GM10266 (cell line): ENCODE data around the gene DHRS13.

ENCODE experiments used
- DNase-seq: peaks from one replicate; pipeline ENCODE4 v3.0.0; 2012; ENCODE audit errors: extremely low spot score
- TF ChIP-seq, protein P1 (sequence below): IDR thresholded peaks from 2 replicates; pipeline ENCODE4 v1.5.1; 2012; ENCODE audit warnings: mild to moderate bottlenecking, low read depth; ENCODE audit not compliant: control insufficient read depth, insufficient read depth; ENCODE audit errors: missing control alignments

DHRS13 gene

DNA sequence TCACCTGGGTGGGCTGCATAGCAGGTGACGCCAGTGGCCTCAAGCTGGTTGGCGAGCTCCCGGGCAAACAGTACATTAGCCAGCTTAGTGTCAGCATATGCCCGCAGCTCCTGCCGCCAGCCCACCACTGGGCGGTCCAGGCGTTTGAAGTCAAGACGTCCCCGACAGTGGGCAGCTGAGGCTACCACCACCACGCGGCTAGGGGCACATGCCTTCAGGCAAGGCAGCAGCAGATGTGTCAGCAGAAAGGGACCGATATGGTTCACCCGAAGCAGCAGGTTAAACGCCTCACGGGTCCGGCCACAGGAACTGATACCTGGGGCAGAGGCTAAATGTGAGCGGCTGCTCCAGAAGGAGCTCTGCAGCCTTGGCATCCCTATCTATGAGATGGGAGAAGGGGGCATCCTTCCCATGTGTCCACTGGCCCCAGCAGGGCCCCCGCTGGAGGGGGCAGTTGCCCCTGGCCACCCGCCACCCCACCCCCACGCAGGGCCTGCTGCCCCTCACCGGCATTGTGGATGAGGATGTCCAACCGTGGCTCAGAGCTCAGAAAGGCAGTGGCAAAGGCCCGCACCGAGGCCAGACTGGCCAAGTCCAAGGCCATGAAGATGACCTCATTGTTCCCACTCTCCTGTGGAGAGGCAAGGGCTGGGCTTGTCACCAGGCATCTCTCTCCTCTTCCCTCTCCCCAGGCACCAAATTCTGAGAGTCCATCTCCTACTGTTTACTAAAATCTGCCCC lies 1.7 kb downstream of the DHRS13 start:
- DNase-seq: no peak
- TF ChIP-seq, protein P1, sequence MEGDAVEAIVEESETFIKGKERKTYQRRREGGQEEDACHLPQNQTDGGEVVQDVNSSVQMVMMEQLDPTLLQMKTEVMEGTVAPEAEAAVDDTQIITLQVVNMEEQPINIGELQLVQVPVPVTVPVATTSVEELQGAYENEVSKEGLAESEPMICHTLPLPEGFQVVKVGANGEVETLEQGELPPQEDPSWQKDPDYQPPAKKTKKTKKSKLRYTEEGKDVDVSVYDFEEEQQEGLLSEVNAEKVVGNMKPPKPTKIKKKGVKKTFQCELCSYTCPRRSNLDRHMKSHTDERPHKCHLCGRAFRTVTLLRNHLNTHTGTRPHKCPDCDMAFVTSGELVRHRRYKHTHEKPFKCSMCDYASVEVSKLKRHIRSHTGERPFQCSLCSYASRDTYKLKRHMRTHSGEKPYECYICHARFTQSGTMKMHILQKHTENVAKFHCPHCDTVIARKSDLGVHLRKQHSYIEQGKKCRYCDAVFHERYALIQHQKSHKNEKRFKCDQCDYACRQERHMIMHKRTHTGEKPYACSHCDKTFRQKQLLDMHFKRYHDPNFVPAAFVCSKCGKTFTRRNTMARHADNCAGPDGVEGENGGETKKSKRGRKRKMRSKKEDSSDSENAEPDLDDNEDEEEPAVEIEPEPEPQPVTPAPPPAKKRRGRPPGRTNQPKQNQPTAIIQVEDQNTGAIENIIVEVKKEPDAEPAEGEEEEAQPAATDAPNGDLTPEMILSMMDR: no peak

DNA sequence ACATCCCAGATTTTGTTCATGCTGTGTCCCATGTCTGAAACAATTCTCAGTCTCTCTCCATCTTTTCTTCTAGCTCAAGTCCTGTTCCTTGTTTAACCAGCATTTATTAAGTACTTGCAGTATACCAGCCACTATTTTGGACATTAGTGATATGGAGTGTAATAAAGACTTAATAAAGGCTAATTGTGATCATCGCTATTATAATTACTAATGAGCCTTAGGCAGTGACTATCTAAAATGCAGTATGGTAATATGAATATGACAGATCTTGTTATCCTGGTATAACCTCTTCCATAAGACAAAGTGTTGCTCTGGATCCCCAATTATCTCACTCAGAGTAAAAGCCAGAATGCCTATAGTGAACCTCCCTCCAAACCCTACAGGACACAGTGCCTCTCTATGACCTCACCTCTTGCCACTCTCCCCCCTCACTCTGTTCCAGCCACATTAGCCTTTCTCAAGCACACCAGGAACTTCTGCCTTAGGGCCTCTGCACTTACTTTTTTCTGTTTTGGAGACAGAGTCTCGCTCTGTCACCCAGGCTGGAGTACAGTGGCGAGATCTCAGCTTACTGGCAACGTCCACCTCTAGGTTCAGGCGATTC lies 3.6 kb downstream of the DHRS13 start:
- TF ChIP-seq, protein P1: no peak
- no peak for DNase-seq

DNA sequence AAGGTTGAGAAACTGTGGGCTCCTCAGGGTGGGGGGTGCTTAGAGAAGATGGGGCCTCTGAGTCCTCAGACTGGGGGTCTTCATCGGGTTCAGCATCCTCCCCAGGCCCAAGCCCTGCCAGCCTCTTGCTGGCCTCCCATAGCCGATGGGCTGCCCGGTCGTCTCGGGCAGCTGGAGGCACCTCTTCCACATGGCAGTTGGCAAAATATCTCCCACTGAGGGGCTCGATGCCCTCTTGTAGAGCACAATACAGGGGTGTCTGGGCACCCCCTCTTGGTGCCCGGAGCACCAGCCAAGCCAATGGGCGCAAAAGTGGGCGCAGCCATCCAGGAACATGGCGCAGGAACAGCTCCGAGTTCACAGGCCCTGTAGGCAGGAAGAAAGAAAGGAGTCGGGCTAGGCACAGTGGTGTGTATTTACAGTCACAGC lies 4.3 kb downstream of the DHRS13 start:
- TF ChIP-seq, protein P1: no peak
- no peak for DNase-seq

DNA sequence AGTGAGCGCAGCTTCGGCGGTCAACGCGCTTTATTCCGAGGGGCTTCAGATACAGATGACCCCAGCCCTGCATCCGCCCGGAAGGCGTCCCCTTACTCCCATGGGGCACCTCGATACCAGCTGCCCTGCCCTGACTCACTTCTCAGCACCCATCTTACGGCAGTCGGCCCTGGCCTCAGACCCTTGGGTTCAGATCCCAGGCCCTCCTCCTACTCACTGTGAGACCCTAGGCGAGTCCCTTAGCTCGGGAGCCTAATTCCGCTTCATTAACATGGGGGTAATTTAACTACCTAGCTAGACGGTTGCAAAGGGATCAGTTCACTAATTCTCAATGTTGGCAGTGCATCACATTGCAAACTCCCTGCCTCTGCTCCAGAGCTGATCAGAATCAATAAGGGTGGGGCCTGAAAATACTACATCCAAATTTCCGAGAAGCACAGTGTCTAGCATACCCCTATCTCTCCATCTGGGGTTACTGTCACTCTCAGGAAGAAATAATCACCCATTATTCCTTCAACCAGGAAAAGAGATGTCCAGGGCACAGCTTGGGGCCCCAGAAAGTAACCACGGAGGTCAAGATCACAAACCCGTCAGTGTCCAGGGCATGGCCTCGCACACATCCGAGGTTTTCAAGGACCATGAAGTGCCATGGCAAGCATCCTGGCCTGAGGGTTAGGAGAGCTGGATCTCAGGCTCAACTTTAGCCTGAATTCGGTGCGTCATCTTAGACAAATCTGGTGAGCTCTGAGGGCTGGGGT lies 4.9 kb downstream of the DHRS13 start:
- TF ChIP-seq, protein P1: no peak
- DNase-seq: no peak

DNA sequence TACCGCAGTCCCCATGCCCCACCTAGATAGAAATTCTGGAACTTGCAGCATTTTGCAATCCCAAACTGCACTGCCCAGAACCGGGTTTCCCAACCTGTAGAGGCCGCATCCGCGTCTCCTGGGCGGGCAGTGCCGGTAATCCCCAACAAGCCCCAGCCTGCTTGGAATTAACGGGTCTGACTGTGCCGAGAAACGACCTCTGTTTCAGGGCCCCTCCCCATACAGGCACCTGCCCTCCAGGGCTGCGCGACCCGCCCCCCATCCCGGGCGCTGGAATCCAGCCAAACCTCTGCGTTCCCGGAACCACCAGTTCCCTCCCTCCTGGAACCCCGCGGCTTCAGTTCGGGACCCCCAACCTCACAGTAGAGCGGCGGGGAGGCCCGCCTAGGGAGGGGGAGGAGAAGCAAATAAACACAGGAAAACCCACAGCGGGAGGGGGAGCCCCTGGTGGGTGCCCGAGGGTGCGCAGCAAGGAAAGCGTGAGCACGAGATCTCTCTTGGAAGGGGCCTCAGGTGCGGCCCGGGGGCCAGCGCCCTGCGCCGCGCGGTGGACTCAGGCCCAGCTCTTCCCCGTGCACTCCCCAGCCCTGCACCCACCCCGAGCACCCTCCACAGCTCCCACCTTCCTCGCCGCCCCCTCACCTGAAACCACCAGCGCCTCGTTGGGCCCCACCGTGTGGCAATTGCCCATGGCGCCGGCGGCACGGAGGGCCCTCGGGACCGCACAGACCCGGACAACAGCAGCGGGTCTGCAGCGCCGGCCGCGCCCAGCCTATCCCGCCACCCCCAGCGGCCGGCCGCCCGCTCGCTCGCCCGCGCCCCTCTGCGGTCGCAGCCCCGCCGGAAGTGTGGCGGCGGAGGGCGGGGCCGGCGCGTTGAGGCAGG lies 5.8 kb downstream of the DHRS13 start, which contains the start of gene FLOT2:
Gene FLOT2, minus strand, starts transcription at position 850 of the 885 bp plus-strand sequence. Its CDS starts 159 bp downstream, at position 691.
- TF ChIP-seq, protein P1: peak; percentile 32
- DNase-seq: peak; percentile 64

DNA sequence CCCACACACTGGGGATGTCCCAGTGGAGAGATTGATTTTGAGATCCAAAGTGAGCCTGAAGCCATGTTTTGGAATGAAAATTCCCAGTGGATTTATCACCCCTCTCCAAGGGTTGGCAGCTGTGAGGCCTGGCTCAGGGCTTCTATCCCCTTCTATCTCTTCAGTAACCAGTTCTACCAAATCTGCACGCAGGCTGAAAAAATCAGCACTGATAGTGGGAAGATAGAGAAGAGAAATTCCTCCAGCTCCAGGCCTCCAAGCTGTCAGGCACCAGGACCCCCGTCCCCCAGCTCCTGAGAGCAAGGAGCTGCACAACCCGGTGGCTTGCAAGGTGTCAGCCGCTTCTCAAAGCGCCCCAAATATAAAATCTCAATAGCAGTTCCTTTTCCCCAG lies 6.4 kb downstream of the DHRS13 start:
- TF ChIP-seq, protein P1: no peak
- no peak for DNase-seq
